Liver (tissue), 3 donors: Measurements from ENCODE around the gene POU3F1.

ENCODE experiments used
- CTCF ChIP-seq: fragments of 150-350 bp; IDR thresholded peaks from 2 replicates; pipeline ENCODE4 v1.5.1; 2017; ENCODE audit warnings: improper control_type of control experiment, low read depth, low read length; ENCODE audit not compliant: missing input control
- FOXA2 ChIP-seq: IDR thresholded peaks from 2 replicates; pipeline ENCODE4 v1.6.1; 2016; ENCODE audit warnings: antibody characterized with exemption
- GABPA ChIP-seq, 2 donors: IDR thresholded peaks in 1 of 2; conservative IDR thresholded peaks in 1 of 2; 2 replicates each; pipeline ENCODE4 v1.6.1; 2016; ENCODE audit warnings: antibody characterized with exemption in 2 of 2, mild to moderate bottlenecking in 1 of 2, moderate library complexity in 1 of 2
- REST ChIP-seq: IDR thresholded peaks from 2 replicates; pipeline ENCODE4 v1.6.1; 2016; ENCODE audit warnings: antibody characterized with exemption, mild to moderate bottlenecking
- TAF1 ChIP-seq: conservative IDR thresholded peaks from 2 replicates; pipeline ENCODE4 v1.6.1; 2016; ENCODE audit warnings: antibody characterized with exemption, mild to moderate bottlenecking
- ZBTB33 ChIP-seq: IDR thresholded peaks from 2 replicates; pipeline ENCODE4 v1.6.1; 2016; ENCODE audit warnings: antibody characterized with exemption
- TF ChIP-seq, protein P1 (sequence below): IDR thresholded peaks from 2 replicates; pipeline ENCODE4 v1.6.1; 2016; ENCODE audit warnings: antibody characterized with exemption
- TF ChIP-seq, protein P2 (sequence below): IDR thresholded peaks from 2 replicates; pipeline ENCODE4 v1.6.1; 2016; ENCODE audit warnings: antibody characterized with exemption
- donor health status: healthy.
- donor health status: healthy.

DNA sequence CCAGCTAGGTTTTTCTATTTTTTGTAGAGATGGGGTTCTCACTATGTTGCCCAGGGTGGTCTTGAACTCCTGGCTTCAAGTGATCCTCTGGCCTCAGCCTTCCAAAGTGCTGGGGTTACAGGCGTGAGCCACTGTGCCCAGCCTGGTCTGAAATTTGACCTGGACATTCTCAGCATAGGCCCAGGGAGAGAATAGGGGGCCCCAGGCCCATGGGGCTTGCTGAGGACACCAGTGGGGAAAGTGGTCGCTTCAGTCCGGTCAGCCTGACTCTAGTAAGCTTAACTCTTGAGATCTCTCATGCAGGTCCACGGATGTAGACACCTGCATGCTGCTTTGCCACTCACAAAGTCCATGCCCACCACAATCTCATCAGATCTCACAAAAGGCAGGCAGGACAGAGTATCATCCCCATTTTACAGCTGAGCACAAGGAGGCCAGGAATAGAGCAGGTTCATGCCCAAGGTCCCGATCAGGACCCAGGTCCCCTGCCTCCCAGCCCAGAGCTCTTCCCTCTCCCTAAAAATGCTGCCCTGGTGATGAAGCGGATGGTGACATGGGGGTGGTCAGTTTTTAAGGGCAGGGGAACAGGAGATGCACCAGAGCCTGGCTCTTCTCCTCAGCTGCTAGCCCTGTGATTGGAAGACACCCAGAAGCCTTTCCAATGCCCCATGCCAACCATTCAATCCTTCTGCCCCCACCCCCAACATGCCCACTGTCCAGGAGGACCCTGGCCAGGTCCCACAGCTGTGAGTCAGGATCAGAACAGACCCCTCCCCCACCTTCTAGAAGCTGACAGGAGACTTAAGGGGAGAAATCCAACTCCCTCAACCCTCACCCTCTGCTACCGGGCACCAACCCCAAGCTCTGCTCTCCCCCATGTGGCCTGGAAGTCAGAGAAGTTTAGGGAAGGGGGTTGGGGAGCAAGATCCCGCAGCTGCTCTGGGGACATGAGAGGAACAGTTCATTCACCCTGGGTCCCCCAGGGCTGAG lies 43.0 kb downstream of the POU3F1 start:
- TF ChIP-seq, protein P1, sequence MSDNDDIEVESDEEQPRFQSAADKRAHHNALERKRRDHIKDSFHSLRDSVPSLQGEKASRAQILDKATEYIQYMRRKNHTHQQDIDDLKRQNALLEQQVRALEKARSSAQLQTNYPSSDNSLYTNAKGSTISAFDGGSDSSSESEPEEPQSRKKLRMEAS: no peak
- no peak for TF ChIP-seq CTCF
- TF ChIP-seq TAF1: no peak
- no peak for TF ChIP-seq FOXA2
- TF ChIP-seq, protein P2, sequence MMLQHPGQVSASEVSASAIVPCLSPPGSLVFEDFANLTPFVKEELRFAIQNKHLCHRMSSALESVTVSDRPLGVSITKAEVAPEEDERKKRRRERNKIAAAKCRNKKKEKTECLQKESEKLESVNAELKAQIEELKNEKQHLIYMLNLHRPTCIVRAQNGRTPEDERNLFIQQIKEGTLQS: no peak
- TF ChIP-seq REST: no peak
- no peak for TF ChIP-seq ZBTB33
- TF ChIP-seq GABPA (IDR thresholded peaks at IDR 0.05 in 1 of 2, conservative IDR thresholded peaks at IDR 0.05 in 1 of 2): no peak
